GDM1 (cell line): ENCODE measurements around the gene SPTB.
"Not testable (repeated sequence)": the region's sequence is repeated elsewhere in the genome, so short reads cannot be mapped to it uniquely, and the experiment has no call there.

Source experiments
- DNase-seq: peaks from one replicate; lab custom pipeline; 2025; lab: John Stamatoyannopoulos, UW

Gene SPTB

DNA sequence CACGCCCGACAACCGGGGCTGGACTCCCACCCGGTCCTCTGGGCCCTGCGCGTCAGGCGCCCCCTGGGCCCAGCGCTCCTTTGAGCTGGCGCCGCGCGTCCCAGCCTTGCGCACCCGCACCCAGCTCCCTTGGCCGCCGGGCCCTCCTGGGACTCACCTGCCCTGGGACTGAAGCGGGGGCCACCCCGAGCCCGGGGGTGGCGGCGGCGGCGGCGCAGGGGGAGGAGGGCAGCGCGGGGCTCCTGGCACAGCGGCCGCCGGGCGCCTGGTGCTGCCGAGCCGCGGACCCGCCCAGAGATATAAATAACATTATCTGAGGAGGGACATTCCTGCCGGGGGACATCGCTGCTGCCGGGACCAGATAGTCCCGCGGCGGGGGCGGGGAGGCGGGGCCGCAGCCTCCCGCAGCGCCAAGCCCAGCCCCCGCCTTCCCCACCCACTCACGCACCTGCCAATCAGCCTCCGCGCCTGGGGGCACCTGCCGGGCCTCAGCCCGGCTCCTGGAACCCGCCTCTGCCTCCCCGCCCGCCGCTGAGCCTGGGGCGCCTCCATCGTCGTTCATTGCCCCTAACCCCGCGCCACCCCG is at the start of gene SPTB:
SPTB (minus strand) TSS at position 273 of the 586 bp plus-strand sequence. CDS start 56,813 bp downstream, outside the sequence.
- DNase-seq = no peak

DNA sequence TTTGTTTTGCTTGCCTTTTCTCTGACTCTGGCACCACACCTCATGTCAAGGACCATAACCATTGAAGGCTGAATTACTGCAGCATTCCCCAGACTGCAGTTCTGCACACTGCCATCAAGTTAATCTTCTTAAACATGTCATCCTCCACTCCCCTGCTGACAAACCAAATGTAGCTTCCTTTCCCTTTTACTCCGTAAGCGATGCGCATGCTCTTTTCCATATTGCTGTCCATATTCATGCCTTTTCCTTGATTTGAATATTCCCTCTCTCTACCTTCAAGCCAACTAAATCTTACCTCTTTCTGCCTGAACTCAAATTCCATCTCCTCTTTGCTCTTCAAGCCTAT is 49.3 kb upstream of the SPTB start:
- DNase-seq = no peak

DNA sequence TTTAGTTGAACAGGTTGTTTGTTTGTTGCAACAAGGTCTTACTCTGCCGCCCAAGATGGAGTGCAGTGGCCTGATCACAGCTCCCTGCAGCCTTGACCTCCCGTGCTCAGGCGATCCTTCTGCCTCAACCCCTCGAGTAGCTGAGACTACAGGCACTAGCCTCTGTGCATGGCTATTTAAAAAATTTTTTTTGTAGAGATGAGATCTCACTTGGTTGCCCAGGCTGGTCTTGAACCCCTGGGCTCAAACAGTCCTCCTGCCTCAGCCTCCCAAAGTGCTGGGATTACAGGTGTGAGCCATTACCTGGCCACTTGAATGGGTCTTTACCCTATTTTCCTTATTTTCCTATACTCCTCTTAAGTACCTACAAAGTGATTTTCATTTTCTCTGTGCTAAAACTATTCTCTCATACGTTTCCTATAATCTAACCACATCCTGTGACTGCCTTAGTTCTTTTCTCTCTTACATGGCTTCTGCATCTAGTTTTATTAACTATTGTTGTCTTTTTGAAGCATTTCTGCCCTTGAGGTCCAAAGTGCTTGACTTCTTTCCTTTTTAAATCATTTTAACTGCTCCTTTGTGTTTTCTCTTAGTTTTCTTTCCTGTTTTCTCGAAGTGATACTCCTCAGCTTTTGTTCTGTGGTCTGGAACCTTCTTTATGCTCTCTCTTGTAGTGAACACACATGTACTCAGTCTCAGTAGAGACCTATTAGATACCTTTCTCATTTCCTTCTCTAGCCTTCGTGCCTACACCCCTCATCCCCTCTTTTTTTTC is 48.7 kb upstream of the SPTB start:
- DNase-seq = no peak

DNA sequence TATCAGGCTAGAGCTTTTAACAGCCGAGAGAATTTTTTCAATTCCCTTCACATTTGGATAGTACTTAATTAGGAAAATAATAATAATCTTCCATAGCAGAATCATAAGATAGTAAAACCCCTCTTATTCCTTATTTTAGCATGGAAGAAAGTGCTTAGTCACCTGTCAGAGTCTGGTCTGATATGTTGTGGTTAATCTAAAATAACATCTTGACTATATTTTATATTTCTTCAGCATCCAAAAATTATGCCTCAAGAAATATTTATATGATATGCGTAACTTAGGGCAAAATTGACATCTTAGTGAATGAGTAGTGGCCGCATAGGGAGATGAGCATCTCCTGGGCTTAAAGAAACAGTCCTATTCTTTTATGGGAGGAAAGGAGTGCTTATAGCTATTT is 47.3 kb upstream of the SPTB start:
- no peak for DNase-seq

DNA sequence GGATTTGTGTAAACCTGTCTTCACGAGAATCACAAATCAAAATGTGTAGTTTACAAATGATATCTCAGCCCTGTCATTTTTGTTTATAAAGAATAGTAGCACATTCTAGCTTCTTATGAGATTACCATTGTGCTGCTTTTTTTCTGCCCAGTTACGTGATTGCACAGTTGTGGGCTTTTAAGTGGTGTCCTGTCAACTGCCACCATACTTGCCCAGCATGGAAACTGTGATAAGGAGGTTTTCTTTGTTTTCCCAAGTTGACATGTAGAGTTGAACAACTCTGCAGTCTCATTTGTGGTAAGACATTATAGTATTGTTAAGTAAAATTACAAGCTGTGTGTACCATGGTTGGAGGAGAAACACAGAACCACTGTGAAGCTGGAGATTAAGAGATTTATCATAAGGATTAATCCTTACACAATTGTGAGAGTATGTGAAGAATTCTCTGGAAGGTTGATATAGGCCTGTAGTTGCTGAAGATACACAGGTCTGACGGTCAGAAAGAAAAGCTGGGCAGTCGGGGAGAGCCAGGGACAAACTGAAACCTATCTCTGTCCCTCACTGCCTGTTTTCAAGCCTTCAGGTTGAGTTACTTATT is 46.8 kb upstream of the SPTB start:
- no peak for DNase-seq

DNA sequence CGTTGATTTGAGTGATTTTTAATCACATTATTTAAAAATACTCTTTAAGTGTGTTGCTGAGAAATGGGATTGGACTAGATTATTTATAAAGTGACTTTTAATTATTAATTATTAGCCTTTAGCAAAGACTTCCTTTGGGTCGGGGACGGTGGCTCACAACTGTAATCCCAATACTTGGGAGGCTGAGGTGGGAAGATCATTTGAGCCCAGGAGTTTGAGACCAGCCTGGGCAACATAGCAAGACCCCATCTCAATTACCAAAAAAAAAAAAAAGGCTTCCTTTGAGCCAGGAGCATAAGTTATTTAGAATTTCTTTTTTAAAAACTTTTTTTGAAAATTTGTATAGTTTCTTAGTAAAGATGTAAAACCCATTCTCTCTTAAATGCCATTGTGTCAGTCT is 43.3 kb upstream of the SPTB start:
- no peak for DNase-seq

DNA sequence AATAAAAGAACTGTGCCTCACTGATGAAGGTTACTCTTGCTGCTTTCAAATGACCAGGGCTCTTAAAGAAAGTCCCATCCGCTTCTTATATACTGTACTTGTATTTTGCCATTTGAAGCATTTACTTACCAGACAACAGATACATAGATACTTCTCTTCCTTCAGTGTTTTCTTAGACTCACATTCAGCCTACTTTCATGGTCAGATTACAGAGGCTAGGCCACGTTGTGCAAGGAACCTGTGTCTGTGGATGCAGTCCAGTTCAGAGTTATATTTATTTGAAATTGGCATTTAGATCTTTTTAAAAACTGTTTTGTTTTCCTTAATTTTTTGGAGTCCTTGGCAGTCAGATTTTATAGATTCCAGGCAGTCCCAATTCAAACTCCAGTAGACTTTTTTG is 40.8 kb upstream of the SPTB start:
- DNase-seq = no peak

DNA sequence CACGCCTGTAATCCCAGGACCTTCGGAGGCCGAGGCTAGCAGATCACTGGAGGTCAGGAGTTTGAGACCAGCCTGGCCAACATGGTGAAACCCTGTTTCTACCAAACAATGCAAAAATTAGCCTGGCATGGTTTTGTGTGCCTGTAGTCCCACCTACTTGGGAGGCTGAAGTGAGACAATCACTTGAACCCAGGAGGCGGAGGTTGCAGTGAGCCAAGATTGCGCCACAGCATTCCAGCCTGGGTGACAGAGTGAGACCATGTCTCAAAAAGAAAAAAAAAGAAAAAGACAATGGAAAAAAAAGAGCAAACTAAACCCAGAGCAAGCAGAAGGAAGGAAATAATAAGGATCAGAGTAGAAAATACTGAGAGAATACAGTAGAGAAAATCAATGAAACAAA is 39.9 kb upstream of the SPTB start:
- DNase-seq = no peak

DNA sequence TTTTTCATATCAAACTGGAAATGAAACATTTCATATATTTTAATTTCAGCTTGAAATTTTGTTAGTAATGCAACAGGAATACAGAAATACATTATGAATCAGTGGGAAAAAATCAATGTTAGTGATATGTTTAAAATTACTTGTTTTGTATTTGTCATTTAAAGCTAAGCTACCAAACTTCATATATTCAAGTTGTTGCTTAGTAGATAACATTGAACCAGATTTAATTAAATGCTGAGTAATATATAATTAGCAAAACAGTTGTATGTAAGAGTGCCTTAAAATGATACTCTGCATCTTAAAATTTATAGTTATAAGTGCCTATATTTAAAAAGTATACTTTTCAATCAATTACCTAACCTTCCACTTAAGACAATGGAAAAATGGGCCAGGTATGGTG is 39.5 kb upstream of the SPTB start:
- DNase-seq = no peak

DNA sequence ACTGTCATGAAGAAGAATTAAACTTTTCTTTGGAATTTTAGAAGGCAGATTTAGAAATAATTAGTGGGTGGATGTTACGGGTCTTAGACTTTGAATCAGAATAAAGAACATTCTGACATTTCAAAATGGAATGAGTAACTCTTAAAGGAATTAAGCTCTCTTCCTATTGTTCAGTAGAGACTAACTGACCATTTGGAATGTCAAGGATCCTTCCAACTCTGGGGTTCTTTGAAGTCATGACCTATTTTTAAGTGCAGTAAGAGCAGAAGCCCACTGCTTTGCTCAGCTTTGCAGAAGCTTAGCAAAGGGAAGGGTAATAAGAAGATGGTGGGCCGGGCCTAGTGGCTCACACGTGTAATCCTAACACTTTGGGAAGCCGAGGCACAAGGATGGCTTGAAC is 38.5 kb upstream of the SPTB start:
- DNase-seq = no peak

DNA sequence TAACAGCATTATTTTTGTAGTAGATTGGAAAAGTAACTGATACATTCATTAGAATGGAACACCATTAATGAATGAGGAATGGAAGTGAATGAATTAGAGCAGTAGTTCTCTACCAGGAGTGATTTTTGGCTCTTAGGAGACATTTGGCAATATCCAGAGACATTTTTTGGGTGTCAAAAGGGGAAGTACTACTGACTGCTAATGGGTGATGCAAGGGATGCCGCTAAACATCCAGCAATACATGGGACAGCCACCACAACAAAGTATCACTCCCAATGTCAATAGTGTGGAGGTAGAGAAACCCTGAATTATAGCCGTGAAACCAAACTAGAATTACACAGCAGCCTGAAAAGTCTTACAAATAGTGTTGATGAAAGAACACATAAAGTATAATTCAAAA is 36.1 kb upstream of the SPTB start:
- no peak for DNase-seq

DNA sequence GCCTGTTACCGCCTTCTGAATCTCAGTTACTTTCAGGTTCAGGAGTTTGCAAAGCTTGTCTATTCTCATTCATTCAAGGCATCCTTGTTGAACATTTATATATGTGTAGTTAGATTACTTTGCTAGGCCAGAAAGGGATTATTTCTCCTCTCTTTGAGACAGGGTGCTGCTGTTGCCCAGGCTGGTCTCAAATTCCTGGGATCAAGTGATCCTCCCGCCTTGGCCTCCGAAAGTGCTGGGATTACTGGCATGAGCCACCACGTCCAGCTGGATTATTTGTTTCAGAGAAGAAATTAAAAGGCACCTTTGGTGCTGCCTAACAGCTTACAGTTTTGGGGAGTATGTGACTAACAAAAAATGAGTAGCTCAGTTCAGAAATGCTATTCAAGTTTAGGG is 35.3 kb upstream of the SPTB start:
- DNase-seq = no peak

DNA sequence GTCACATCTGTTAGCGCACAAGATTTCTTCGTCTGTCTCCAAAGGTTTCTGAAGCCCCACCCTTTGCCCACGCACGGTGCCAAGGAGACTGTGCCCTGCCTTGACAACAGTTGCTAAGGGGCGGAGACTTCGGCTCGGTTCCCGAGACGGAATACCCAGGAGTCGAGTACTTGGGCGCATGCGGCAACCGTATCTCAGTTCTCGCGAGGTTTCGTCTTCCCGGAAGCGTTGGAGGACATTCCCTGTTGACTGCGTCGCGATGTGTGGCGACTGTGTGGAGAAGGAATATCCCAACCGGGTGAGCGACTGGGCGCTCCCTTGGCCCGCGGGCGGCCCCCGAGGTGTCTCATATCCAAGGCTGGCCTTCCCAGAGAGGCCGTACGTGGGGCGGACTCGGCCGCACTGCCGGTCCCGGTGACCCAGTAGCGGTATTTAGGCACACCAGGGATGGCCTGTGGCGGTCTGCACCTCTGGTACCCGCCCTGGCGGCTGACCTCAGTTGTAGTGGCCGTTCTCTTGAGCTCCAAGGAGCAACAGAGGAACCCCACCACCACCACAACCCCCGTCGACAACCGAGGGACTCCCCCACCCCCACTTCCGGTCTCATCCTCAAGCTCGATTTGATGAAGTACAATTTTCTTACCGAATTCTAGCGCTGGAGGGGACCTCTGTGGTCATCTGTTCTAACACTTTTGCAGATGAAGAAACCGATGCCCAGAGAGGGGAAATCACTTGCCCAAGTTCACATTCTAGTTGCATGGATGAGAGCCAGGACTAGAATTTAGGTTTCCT is 34.7 kb upstream of the SPTB start, which contains the start of gene CHURC1:
CHURC1 (plus strand) TSS at position 219 of the 792 bp plus-strand sequence; CDS start at position 260, 41 bp downstream.
- peak; percentile 94 for DNase-seq

DNA sequence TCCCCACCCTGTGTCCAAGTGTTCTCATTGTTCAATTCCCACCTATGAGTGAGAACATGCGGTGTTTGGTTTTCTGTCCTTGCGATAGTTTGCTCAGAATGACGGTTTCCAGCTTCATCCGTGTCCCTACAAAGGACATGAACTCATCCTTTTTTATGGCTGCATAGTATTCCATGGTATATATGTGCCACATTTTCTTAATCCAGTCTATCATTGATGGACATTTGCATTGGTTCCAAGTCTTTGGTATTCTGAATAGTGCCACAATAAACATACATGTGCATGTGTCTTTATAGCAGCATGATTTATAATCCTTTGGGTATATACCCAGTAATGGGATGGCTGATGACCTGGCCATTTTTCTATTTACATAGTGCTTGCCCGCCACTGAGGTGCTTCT is 33.8 kb upstream of the SPTB start:
- not testable (repeated sequence) for DNase-seq

DNA sequence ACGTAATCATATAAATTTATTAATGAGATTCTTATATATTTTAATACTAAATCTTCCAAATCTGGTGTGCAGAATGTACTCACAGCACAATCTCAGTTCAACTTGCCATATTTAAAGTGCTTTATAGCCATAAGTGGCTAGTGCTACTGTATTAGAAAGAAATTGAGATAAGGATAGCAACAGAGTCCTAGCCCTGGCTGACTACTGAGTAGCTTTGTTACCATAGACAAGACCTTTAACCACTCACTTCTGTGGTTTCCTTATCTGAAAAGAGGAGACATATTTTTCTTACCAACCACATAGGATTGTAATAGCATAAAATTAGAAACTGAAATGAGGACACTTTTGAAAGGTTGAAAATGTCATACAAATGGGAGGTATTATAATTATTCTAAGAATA is 32.6 kb upstream of the SPTB start:
- no peak for DNase-seq

DNA sequence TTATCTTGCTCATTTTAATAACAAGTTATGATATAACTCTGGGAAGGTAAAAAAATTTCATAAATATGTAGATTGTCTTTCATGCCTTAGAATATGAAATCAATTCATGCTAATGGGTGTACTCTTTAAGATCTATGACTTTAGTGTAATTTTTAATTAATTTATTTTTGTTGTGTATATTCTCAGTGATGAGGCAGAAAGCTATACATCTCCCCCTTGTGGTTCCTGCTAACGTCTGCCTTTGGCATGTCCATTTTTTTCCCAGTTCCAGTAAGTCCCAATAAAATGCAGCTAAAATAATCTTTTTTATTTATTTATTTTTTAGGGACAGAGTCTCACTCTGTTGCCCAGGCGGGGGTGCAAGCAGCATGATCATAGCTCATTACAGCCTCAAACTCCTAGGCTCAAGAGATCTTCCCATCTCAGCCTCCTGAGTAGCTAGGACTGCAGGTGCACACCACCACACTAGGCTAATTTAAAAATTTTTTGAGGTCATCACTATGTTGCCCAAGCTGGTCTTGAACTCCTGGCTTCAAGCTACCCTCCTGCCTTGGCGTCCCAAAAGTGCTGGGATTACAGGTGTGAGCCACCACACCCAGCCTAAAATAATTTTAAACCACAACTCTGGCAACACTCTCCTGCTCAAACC is 31.3 kb upstream of the SPTB start:
- no peak for DNase-seq

DNA sequence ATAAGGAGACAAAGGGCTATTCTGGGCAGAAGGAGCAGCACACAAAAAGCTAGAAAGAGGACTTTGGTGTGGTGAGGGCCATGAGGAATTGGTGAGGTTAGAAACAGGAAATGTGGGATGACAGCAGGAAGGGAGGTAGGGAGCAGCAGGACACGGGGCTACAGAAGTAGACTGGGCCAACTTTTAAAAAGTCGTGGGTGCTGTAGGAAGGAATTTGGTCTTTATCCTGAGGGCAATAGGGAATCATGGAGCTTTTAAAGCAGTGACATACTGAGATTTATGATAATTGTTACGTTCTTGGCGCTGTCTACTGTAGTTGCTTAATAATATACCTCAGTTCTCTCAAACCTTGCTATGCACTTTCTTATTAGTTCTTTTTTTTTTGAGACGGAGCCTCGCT is 26.3 kb upstream of the SPTB start:
- DNase-seq = no peak

DNA sequence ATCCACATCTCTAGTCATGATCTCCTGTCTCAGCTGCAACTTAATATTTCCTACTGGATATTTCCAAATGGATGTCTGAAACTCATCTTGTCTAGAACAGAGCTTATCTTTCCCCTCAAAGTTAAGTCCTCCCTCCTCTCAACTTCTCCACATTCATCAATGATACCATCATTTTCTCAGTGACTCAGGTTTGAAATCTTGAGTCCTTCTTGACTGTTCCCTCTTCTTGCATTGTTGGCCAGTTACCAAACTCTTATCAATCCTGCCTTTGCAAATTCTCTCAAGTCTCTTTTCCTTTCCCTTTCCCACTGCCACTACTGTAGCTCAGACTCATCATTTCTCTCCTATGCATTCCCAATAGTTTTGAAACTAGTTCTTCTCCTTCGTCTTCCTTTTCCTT is 20.3 kb upstream of the SPTB start:
- DNase-seq = no peak

DNA sequence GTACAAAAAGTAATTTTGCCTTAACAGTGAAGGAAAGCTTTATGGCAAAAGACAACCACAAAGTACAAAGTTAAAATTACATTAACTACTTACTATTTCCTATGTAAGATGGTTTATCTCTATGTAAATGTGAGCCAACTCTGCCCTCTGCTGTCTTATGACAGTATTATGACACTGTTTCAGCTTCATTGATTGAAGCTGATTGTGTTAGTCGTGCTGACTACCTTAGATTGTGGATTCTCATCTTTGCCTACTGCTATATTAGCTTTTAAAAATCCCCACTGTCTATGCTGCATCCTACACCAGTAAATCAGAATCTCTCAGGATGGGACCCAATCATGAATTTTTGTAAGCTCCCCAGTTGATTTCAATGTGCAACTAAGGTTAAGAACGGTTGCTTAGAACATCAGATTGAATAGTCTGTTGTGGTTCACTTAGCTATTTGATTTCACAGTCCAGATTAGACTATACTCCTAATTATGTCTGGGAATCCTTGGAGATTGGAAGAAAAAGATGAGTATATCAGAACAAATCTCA is 12.2 kb upstream of the SPTB start:
- DNase-seq = peak; percentile 41

DNA sequence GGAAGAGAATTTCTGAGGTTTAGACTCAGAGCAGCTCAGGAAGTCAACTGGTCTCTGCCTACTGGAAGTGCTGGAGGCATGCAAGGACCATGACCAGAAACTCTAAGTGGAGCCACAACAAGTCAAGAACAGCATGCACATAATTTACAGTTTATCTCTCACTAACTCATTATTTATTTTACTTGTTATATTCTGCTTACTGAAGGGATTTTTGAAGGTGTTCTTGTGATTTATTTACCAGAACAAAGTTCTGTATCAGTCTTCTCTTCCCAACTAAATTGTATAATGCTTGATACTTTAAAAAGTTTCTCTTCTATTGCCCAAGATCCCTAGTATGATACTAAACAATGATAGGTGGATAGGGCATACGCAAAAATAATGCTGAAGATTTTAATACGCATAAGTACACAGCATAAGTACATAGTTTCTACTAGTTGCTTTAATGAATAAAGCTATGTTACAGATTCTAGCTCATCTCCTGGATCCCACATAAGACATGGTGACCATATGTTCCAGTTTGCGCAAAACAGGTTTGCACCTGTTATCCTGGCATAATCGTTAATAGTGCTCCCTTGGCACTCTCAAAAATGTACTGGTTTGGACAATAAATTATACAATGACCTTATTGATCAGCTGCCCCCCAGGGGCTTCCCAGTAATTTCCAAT is 11.6 kb upstream of the SPTB start:
- no peak for DNase-seq

DNA sequence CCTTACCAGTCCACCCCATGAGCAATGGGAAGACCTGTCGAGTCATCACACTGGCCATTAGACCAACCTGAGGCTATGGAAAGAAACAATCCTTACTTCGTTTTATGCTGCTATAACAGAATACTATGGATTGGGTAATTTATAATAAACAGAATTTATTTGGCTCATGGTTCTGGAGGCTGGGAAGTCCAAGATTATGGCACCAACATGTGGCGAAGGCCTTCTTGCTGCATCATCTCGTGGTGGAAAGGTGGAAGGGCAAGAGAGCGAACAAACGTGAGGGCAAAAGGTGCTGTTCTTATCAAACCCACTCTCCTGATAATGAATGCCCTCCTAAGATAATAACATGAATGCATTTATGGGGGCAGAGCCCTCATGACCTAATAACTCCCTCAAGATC is 9.6 kb upstream of the SPTB start:
- DNase-seq = no peak
